B cell (primary cell): ENCODE results near the gene APOLD1. TPM values are rescaled to one million over a fixed set of nuclear protein-coding genes. Genes with fewer than 3 reads are reported as not detected.

Source experiments
- ATAC-seq: fragments of 200-7000 bp; cut with Tn5 transposase; one replicate; pipeline ENCODE4 v1.10.0; 2021; ENCODE audit warnings: low read depth, mild to moderate bottlenecking, moderate number of reproducible peaks, moderate library complexity
- CTCF ChIA-PET: fragments of 350-600 bp; sonication (Branson Sonifier 250); formaldehyde crosslinking; loops from one replicate; lab custom pipeline; 2021; ENCODE audit warnings: antibody characterized with exemption, inconsistent platforms; lab: Charles Lee
- POLR2A ChIA-PET: fragments of 350-600 bp; sonication (Branson Sonifier 250); formaldehyde crosslinking; loops from one replicate; lab custom pipeline; 2021; ENCODE audit warnings: antibody characterized with exemption; lab: Charles Lee
- DNase-seq: peaks from one replicate; pipeline ENCODE4 v3.0.0; 2013
- H2AFZ ChIP-seq: 2 replicates; pipeline ENCODE4 v1.6.1; 2012; ENCODE audit warnings: mild to moderate bottlenecking, low read depth, low read length; ENCODE audit not compliant: insufficient read depth, poor library complexity, severe bottlenecking
- H3K27ac ChIP-seq, 2 donors: 1 replicate in 1 of 2; 2 replicates in 1 of 2; pipeline ENCODE4 v1.5.1; 2012 to 2013; ENCODE audit warnings: low read length in 2 of 2, mild to moderate bottlenecking in 2 of 2, moderate library complexity in 1 of 2
- H3K27me3 ChIP-seq, 4 experiments: fragments of 200-600 bp in 1 of 4; sonication (generic) in 1 of 4; replicated peaks in 1 of 4; 1 replicate in 2 of 4; 2 replicates in 2 of 4; pipeline versions ENCODE4 v1.6.1 to v1.7.0; 2013 to 2016; ENCODE audit warnings: low read length in 3 of 4, mild to moderate bottlenecking in 2 of 4, mixed read lengths in 1 of 4, moderate library complexity in 1 of 4; ENCODE audit not compliant: insufficient read depth in 4 of 4, control insufficient read depth in 3 of 4; ENCODE audit errors: control extremely low read depth in 1 of 4
- H3K36me3 ChIP-seq, 2 experiments: replicated peaks in 1 of 2; 1 replicate in 1 of 2; 2 replicates in 1 of 2; pipeline versions ENCODE4 v1.6.1 to v1.7.1; 2013; ENCODE audit warnings: low read length in 1 of 2; ENCODE audit not compliant: insufficient read depth in 2 of 2, control insufficient read depth in 1 of 2; ENCODE audit errors: control extremely low read depth in 1 of 2, extremely low read depth in 1 of 2
- H3K4me1 ChIP-seq, 2 donors: fragments of 200-600 bp in 1 of 2; sonication (generic) in 1 of 2; 1 replicate in 1 of 2; 2 replicates in 1 of 2; pipeline versions ENCODE4 v1.5.1 to v1.6.1; 2013 to 2017; ENCODE audit warnings: low read length in 2 of 2; ENCODE audit not compliant: control insufficient read depth in 2 of 2, insufficient read depth in 2 of 2
- H3K4me2 ChIP-seq: replicated peaks from 2 replicates; pipeline ENCODE3; 2012; ENCODE audit warnings: mild to moderate bottlenecking, low read depth, low read length; ENCODE audit not compliant: poor library complexity, severe bottlenecking
- H3K4me3 ChIP-seq, 5 experiments: fragments of 200-600 bp in 1 of 5; sonication (generic) in 1 of 5; 1 replicate in 3 of 5; 2 replicates in 2 of 5; pipeline versions ENCODE4 v1.5.1 to v1.7.0; 2011 to 2016; ENCODE audit warnings: low read length in 4 of 5, mild to moderate bottlenecking in 4 of 5, low read depth in 2 of 5, control low read depth in 1 of 5, moderate library complexity in 1 of 5; ENCODE audit not compliant: insufficient read depth in 1 of 5; ENCODE audit errors: control extremely low read depth in 1 of 5, extremely low read depth in 1 of 5
- H3K79me2 ChIP-seq: fragments of 200-600 bp; sonication (generic); one replicate; pipeline ENCODE4 v1.6.0; 2016; ENCODE audit warnings: low read length; ENCODE audit not compliant: control insufficient read depth, insufficient read depth
- H3K9ac ChIP-seq: fragments of 200-600 bp; sonication (generic); 2 replicates; pipeline ENCODE4 v1.6.1; 2017; ENCODE audit warnings: mild to moderate bottlenecking, low read length, moderate library complexity
- H3K9me3 ChIP-seq, 3 donors: one replicate each; pipeline versions ENCODE4 v1.6.1 to v1.7.1; 2013; ENCODE audit warnings: low read length in 2 of 3; ENCODE audit not compliant: control insufficient read depth in 2 of 3, insufficient read depth in 1 of 3; ENCODE audit errors: control extremely low read depth in 1 of 3
- H4K20me1 ChIP-seq: 2 replicates; pipeline ENCODE4 v1.6.0; 2012; ENCODE audit warnings: mild to moderate bottlenecking, low read length; ENCODE audit not compliant: insufficient read depth, control insufficient read depth, poor library complexity, severe bottlenecking
- H3K27ac Mint-ChIP-seq: one replicate; pipeline ENCODE4 v1.8.0; 2021; ENCODE audit warnings: mixed read lengths
- H3K27me3 Mint-ChIP-seq: one replicate; pipeline ENCODE4 v1.8.0; 2021; ENCODE audit warnings: mixed read lengths
- H3K4me1 Mint-ChIP-seq: one replicate; pipeline ENCODE4 v1.8.0; 2021; ENCODE audit warnings: mixed read lengths
- H3K4me3 Mint-ChIP-seq: one replicate; pipeline ENCODE4 v1.8.0; 2021; ENCODE audit warnings: mixed read lengths
- H3K9me3 Mint-ChIP-seq: one replicate; pipeline ENCODE4 v1.8.0; 2022; ENCODE audit warnings: mixed read lengths; ENCODE audit not compliant: insufficient read depth
- CTCF ChIP-seq: fragments of 200-600 bp; IDR thresholded peaks from one replicate; pipeline ENCODE4 v1.8.0; 2022; ENCODE audit warnings: antibody characterized with exemption, mild to moderate bottlenecking
- EZH2 ChIP-seq: IDR thresholded peaks from 2 replicates; pipeline ENCODE4 v1.6.1; 2012; ENCODE audit warnings: borderline replicate concordance, low read depth, mild to moderate bottlenecking, moderate library complexity, low read length; ENCODE audit not compliant: insufficient read depth, poor library complexity, severe bottlenecking
- WGBS: methylation state at CpG from one replicate; pipeline ENCODE4 v1.1.5; 2013; ENCODE audit warnings: missing lambda C conversion rate; ENCODE audit not compliant: insufficient coverage; 5-methylcytosine and 5-hydroxymethylcytosine counted together
- intact Hi-C: fragments of 100-400 bp; cut with micrococcal nuclease; formaldehyde crosslinking; loops from one replicate; pipeline ENCODE4 v1.10.0; 2022
- polyA plus RNA-seq: library from polyadenylated mRNA; depleted of rRNA; stranded (reverse); fragments of >200 nt; gene quantifications from 2 replicates; pipeline ENCODE4 v1.2.3, GENCODE V29; 2012
- total RNA-seq, 2 donors: library from RNA; stranded (reverse); fragments of 120-200 nt in 1 of 2; gene quantifications; 1 replicate in 1 of 2; 2 replicates in 1 of 2; pipeline versions ENCODE4 v1.2.3 to v1.2.4, GENCODE V29; 2013 to 2022

APOLD1 gene
- total and polyA plus RNA-seq, 2 donors (not counting 1 experiment from before 2014, with no cell fraction given), result 1.5 to 4.7 TPM

- H3K27me3 Mint-ChIP-seq, result no peaks in the 10 kb centered on the region
- POLR2A ChIA-PET, result no interaction called here
Observed at GRCh38 chr12:12797794-12798152, 12.3 kb downstream of the APOLD1 start.

DNA sequence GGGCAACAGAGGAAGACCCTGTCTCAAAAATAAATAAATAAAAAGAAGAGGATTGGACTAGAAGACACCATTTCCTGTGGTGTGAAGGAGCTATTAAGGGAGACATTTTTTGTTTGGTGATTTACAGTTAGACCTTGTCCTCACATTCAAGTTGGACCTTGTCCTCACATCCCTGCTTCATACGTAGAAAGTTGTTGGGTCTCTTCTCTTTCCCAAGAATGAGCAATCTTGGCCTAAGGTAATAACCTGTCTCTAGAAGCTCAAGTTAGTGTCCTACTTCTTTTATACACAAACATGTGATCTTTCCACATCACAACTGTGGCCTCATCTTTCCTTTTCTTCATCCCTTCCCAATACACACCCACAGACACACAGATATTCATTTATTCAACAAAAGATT, 13.0 kb downstream of the APOLD1 start:
- H3K27ac Mint-ChIP-seq, result no peak overlapping the region
- Histone ChIP-seq H3K27ac (no peak overlapping the region), H3K4me1 (peaks cover 6 to 14% of the 10 kb centered on the region in 2 donors), H2AFZ (no peak overlapping the region), H3K9me3 (no peaks in the 10 kb centered on the region), H3K27me3 (no peaks in the 10 kb centered on the region), H3K36me3 (no peaks in the 10 kb centered on the region), H3K4me2 (no peak overlapping the region), H3K79me2 (no peaks in the 10 kb centered on the region), H3K9ac (no peak overlapping the region), H4K20me1 (no peaks in the 10 kb centered on the region), H3K4me3 (no peak overlapping the region)
- TF ChIP-seq CTCF, result no peak
- no peak for TF ChIP-seq EZH2
- no peaks in the 10 kb centered on the region for H3K9me3 Mint-ChIP-seq
- ATAC-seq, result no peak
- no peaks in the 10 kb centered on the region for H3K27me3 Mint-ChIP-seq
- DNase-seq, result no peak
- ChIA-PET CTCF (interaction anchor here (4.6 kb wide), 1 partner anchor 10 kb away, joined by 25 read pairs; no protein-coding TSS in a partner anchor), POLR2A (no interaction called here)
- 86% methylated on average over 1 of the region's 1 CpG for WGBS
- peaks cover 21% of the 10 kb centered on the region for H3K4me1 Mint-ChIP-seq
- intact Hi-C loops, result no loop called here
- H3K4me3 Mint-ChIP-seq, result no peak overlapping the region

More at GRCh38 chr12:12797794-12798152, 12.3 kb downstream of the APOLD1 start:
- no peaks in the 10 kb centered on the region for H3K79me2 ChIP-seq
- no peaks in the 10 kb centered on the region for H3K36me3 ChIP-seq
- H3K4me1 ChIP-seq, result peaks cover 0 to 6% of the 10 kb centered on the region in 2 donors
- no peak overlapping the region for H3K4me3 ChIP-seq
- Mint-ChIP-seq H3K9me3 (no peaks in the 10 kb centered on the region), H3K4me1 (peaks cover 14% of the 10 kb centered on the region), H3K27ac (no peak overlapping the region), H3K4me3 (no peak overlapping the region)
- no peak for ATAC-seq
- no peaks in the 10 kb centered on the region for H3K9me3 ChIP-seq
- H4K20me1 ChIP-seq, result no peaks in the 10 kb centered on the region
- no peak overlapping the region for H2AFZ ChIP-seq
- intact Hi-C loops, result no loop called here
- no peak overlapping the region for H3K4me2 ChIP-seq
- DNase-seq, result no peak
- no peak overlapping the region for H3K9ac ChIP-seq
- TF ChIP-seq EZH2 (no peak), CTCF (no peak)
- WGBS, result 100% methylated on average over 1 of the region's 3 CpGs
- CTCF ChIA-PET, result interaction anchor here (4.6 kb wide), 1 partner anchor 10 kb away, joined by 25 read pairs; no protein-coding TSS in a partner anchor
- H3K27me3 ChIP-seq, result no peaks in the 10 kb centered on the region
- no peak overlapping the region for H3K27ac ChIP-seq
